ENCODE measurements around the gene SLC25A22. TPM values are rescaled to one million over a fixed set of nuclear protein-coding genes. Genes with fewer than 3 reads are reported as not detected.
A peak's percentile ranks its signal among the peaks of the same experiment; 100 is the strongest.

The SLC25A22 gene
- total and polyA plus RNA-seq, 9 of the 15 experiments (the other 6 are each of a cell fraction or from before 2014, with no cell fraction given): 0.41 to 55.4 (median 11.4) TPM

DNA sequence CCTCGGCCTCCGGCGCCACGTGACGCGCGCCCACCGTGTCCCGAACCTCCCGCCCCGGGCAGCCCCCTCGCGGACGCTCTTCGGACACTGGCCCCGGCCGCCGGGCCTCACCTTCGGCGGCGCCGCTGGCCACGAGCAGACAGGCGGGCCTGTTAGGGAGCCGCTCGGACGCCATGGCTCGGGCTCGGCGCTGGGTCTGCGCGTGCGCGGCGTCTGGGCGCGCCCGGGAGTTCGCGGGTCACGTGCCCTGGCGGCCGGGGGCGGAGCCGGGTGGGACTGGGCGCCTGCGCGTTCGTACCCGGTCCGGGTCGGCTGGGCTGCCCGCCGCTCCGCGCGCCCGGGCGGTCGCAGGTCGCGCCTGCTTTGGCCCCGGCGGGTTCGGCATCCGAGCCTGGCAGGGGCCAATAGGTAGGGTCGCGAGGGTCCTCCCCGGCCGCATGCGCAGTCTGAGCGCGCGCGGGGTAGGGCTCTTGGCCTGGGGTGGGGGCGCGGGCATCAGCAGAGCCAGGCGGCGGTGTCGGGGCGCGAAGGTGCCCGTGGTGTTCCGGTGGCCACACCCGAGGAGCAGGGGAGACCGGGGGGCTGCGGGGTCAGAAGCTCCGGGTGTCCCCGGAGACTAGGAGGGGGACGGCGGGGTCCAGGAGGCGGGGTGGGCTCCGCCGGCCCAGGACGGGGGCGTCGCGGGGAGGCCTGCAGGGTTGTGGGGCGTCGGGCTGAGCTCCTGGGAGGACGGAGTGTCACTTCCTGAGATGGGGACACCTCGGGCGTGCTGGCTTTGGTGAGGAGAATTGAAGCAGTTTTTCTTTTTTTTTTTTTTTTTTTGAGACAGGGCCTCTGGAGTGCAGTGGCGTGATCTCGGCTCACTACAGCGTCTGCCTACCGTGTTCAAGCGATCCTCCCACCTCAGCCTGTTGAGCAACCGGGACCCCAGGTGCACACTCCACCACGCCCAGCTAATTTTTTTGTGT lies 20.5 kb downstream of the SLC25A22 start, which contains the start of gene GATD1 (continued):
- TF ChIP-seq, protein P1, sequence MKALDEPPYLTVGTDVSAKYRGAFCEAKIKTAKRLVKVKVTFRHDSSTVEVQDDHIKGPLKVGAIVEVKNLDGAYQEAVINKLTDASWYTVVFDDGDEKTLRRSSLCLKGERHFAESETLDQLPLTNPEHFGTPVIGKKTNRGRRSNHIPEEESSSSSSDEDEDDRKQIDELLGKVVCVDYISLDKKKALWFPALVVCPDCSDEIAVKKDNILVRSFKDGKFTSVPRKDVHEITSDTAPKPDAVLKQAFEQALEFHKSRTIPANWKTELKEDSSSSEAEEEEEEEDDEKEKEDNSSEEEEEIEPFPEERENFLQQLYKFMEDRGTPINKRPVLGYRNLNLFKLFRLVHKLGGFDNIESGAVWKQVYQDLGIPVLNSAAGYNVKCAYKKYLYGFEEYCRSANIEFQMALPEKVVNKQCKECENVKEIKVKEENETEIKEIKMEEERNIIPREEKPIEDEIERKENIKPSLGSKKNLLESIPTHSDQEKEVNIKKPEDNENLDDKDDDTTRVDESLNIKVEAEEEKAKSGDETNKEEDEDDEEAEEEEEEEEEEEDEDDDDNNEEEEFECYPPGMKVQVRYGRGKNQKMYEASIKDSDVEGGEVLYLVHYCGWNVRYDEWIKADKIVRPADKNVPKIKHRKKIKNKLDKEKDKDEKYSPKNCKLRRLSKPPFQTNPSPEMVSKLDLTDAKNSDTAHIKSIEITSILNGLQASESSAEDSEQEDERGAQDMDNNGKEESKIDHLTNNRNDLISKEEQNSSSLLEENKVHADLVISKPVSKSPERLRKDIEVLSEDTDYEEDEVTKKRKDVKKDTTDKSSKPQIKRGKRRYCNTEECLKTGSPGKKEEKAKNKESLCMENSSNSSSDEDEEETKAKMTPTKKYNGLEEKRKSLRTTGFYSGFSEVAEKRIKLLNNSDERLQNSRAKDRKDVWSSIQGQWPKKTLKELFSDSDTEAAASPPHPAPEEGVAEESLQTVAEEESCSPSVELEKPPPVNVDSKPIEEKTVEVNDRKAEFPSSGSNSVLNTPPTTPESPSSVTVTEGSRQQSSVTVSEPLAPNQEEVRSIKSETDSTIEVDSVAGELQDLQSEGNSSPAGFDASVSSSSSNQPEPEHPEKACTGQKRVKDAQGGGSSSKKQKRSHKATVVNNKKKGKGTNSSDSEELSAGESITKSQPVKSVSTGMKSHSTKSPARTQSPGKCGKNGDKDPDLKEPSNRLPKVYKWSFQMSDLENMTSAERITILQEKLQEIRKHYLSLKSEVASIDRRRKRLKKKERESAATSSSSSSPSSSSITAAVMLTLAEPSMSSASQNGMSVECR (CRISPR knock-in tag; IDR thresholded peaks at IDR 0.05): peak; percentile 53; the same call in 1 of the 2 replicates
- TF ChIP-seq, protein P2, sequence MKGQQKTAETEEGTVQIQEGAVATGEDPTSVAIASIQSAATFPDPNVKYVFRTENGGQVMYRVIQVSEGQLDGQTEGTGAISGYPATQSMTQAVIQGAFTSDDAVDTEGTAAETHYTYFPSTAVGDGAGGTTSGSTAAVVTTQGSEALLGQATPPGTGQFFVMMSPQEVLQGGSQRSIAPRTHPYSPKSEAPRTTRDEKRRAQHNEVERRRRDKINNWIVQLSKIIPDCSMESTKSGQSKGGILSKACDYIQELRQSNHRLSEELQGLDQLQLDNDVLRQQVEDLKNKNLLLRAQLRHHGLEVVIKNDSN (CRISPR knock-in tag; IDR thresholded peaks at IDR 0.05): peak; percentile 89
- TF ChIP-seq, protein P3, sequence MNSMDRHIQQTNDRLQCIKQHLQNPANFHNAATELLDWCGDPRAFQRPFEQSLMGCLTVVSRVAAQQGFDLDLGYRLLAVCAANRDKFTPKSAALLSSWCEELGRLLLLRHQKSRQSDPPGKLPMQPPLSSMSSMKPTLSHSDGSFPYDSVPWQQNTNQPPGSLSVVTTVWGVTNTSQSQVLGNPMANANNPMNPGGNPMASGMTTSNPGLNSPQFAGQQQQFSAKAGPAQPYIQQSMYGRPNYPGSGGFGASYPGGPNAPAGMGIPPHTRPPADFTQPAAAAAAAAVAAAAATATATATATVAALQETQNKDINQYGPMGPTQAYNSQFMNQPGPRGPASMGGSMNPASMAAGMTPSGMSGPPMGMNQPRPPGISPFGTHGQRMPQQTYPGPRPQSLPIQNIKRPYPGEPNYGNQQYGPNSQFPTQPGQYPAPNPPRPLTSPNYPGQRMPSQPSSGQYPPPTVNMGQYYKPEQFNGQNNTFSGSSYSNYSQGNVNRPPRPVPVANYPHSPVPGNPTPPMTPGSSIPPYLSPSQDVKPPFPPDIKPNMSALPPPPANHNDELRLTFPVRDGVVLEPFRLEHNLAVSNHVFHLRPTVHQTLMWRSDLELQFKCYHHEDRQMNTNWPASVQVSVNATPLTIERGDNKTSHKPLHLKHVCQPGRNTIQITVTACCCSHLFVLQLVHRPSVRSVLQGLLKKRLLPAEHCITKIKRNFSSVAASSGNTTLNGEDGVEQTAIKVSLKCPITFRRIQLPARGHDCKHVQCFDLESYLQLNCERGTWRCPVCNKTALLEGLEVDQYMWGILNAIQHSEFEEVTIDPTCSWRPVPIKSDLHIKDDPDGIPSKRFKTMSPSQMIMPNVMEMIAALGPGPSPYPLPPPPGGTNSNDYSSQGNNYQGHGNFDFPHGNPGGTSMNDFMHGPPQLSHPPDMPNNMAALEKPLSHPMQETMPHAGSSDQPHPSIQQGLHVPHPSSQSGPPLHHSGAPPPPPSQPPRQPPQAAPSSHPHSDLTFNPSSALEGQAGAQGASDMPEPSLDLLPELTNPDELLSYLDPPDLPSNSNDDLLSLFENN (IDR thresholded peaks at IDR 0.05; ENCODE audit: low read depth in 2 of 2, low read length in 2 of 2): 0 out of 4 replicates have a peak, but pooled peaks of 1 of the 2 experiments have one; percentile 21
- TF ChIP-seq SNRNP70 (optimal IDR thresholded peaks at IDR 0.05; ENCODE audit: low read depth, low read length) (no peak), HDAC2 (IDR thresholded peaks at IDR 0.05) (no peak), ZFX (CRISPR knock-in tag; IDR thresholded peaks at IDR 0.05) (peak; percentile 58; the same call in 1 of the 2 replicates), ESRRA (IDR thresholded peaks at IDR 0.05; ENCODE audit: borderline replicate concordance, low read depth) (peak; percentile 41; the same call in 1 of the 2 replicates), ZNF717 (CRISPR knock-in tag; IDR thresholded peaks at IDR 0.05) (no peak), ERF (CRISPR knock-in tag; IDR thresholded peaks at IDR 0.05) (peak; percentile 51; the same call in 1 of the 2 replicates)
- TF ChIP-seq, protein P4, sequence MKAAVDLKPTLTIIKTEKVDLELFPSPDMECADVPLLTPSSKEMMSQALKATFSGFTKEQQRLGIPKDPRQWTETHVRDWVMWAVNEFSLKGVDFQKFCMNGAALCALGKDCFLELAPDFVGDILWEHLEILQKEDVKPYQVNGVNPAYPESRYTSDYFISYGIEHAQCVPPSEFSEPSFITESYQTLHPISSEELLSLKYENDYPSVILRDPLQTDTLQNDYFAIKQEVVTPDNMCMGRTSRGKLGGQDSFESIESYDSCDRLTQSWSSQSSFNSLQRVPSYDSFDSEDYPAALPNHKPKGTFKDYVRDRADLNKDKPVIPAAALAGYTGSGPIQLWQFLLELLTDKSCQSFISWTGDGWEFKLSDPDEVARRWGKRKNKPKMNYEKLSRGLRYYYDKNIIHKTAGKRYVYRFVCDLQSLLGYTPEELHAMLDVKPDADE (conservative IDR thresholded peaks at IDR 0.05; ENCODE audit: control insufficient read depth, low read depth, low read length): peak; percentile 68; the same call in 1 of the 2 replicates
- TF ChIP-seq, protein P5, sequence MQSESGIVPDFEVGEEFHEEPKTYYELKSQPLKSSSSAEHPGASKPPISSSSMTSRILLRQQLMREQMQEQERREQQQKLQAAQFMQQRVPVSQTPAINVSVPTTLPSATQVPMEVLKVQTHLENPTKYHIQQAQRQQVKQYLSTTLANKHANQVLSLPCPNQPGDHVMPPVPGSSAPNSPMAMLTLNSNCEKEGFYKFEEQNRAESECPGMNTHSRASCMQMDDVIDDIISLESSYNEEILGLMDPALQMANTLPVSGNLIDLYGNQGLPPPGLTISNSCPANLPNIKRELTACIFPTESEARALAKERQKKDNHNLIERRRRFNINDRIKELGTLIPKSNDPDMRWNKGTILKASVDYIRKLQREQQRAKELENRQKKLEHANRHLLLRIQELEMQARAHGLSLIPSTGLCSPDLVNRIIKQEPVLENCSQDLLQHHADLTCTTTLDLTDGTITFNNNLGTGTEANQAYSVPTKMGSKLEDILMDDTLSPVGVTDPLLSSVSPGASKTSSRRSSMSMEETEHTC (IDR thresholded peaks at IDR 0.05): no peak; the same call in 1 of the 2 replicates
- TF ChIP-seq, protein P6, sequence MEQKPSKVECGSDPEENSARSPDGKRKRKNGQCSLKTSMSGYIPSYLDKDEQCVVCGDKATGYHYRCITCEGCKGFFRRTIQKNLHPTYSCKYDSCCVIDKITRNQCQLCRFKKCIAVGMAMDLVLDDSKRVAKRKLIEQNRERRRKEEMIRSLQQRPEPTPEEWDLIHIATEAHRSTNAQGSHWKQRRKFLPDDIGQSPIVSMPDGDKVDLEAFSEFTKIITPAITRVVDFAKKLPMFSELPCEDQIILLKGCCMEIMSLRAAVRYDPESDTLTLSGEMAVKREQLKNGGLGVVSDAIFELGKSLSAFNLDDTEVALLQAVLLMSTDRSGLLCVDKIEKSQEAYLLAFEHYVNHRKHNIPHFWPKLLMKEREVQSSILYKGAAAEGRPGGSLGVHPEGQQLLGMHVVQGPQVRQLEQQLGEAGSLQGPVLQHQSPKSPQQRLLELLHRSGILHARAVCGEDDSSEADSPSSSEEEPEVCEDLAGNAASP (IDR thresholded peaks at IDR 0.05): no peak

Measured in K562 (cell line).